Measurements from ENCODE around the gene NAMPT. TPM values are rescaled to one million over a fixed set of nuclear protein-coding genes. Genes with fewer than 3 reads are reported as not detected.

Gene NAMPT
- total RNA-seq, 2 donors from 2014 or later = 101 to 111 TPM

DNA sequence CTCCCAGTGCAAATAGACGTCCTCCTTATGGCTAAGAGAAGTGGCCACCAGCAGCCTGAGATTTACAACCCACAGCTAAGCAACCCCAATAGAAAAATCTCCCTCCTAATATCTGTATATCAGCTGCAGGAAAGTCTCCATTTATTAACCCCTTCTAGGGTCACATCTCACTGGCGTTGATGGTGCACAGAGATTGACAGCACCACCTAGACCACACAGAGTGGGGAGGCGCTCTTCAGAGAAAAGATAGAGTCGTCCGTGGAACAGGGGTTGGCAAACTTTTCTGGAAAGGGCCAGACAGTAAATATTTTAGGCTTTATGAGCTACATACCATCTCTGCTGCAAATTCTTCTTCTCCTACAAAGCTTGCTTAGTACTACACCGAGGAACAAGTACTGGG lies 60.0 kb downstream of the NAMPT start:
- Mint-ChIP-seq H3K9me3 (no peaks in the 10 kb centered on the region), H3K4me3 (no peak overlapping the region)

DNA sequence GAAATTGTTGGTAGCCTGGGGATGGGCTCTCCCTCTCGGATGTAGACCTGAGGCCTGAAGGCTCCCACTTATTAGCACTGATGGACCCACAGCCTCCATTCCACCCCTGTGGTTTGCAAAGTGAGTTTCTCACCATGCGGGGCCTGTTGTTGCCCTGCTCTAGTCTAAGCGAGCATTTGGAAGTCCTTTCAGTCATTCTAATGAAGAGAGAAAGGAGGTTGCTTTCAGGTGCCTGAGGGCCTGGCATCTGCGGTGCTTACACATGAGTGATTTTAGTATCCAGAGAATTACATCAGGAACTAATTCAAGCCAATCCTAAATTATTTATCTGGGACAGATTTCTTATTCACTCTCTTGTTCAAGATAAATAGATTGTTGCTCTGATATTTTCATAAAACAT lies 61.6 kb downstream of the NAMPT start:
- Histone ChIP-seq H3K27ac (ENCODE audit: low read depth, low read length) (no peak overlapping the region), H3K27me3 (ENCODE audit: control insufficient read depth, insufficient read depth, low read length, poor library complexity, severe bottlenecking) (no peaks in the 10 kb centered on the region), H3K9ac (ENCODE audit: extremely low read depth, low read length, poor library complexity, severe bottlenecking) (no peak overlapping the region), H3K4me1 (ENCODE audit: control insufficient read depth, insufficient read depth, low read length) (no peaks in the 10 kb centered on the region), H3K36me3 (ENCODE audit: control insufficient read depth, insufficient read depth, low read length) (no peaks in the 10 kb centered on the region), H3K4me3 (ENCODE audit: low read length) (no peak overlapping the region), H3K9me3 (ENCODE audit: control insufficient read depth, low read length) (no peaks in the 10 kb centered on the region)
- no peaks in the 10 kb centered on the region for H3K27me3 Mint-ChIP-seq (ENCODE audit: insufficient read depth)
- H3K4me3 Mint-ChIP-seq = no peak overlapping the region
- 83 to 91% methylated on average over 2 to 4 of the region's 4 CpGs for WGBS, 2 experiments (ENCODE audit: insufficient coverage in 1 of 2, insufficient read length in 1 of 2)
- H3K27ac Mint-ChIP-seq = no peak overlapping the region
- H3K4me1 Mint-ChIP-seq = peaks cover 2% of the 10 kb centered on the region
- no peaks in the 10 kb centered on the region for H3K9me3 Mint-ChIP-seq
- no peak for DNase-seq
- no peaks in the 10 kb centered on the region for H3K36me3 Mint-ChIP-seq (ENCODE audit: low read depth)
- no peak for TF ChIP-seq CTCF (conservative IDR thresholded peaks at IDR 0.05)

More for the DNA sequence above, 60.0 kb downstream of the NAMPT start:
- no peak overlapping the region for H3K9ac ChIP-seq (ENCODE audit: extremely low read depth, low read length, poor library complexity, severe bottlenecking)
- no peak overlapping the region for H3K27ac ChIP-seq (ENCODE audit: low read depth, low read length)
- H3K9me3 ChIP-seq (ENCODE audit: control insufficient read depth, low read length) = no peaks in the 10 kb centered on the region
- 84 to 91% methylated on average over 2 to 6 of the region's 6 CpGs for WGBS, 2 experiments (ENCODE audit: insufficient coverage in 1 of 2, insufficient read length in 1 of 2)
- TF ChIP-seq CTCF (conservative IDR thresholded peaks at IDR 0.05) = no peak
- DNase-seq = no peak
- H3K36me3 Mint-ChIP-seq (ENCODE audit: low read depth) = no peaks in the 10 kb centered on the region
- H3K27ac Mint-ChIP-seq = no peak overlapping the region
- H3K27me3 Mint-ChIP-seq (ENCODE audit: insufficient read depth) = no peaks in the 10 kb centered on the region
- no peaks in the 10 kb centered on the region for H3K27me3 ChIP-seq (ENCODE audit: control insufficient read depth, insufficient read depth, low read length, poor library complexity, severe bottlenecking)
- H3K4me1 Mint-ChIP-seq = no peaks in the 10 kb centered on the region
- no peak overlapping the region for H3K4me3 ChIP-seq (ENCODE audit: low read length)
- H3K4me1 ChIP-seq (ENCODE audit: control insufficient read depth, insufficient read depth, low read length) = no peaks in the 10 kb centered on the region
- no peaks in the 10 kb centered on the region for H3K36me3 ChIP-seq (ENCODE audit: control insufficient read depth, insufficient read depth, low read length)

DNA sequence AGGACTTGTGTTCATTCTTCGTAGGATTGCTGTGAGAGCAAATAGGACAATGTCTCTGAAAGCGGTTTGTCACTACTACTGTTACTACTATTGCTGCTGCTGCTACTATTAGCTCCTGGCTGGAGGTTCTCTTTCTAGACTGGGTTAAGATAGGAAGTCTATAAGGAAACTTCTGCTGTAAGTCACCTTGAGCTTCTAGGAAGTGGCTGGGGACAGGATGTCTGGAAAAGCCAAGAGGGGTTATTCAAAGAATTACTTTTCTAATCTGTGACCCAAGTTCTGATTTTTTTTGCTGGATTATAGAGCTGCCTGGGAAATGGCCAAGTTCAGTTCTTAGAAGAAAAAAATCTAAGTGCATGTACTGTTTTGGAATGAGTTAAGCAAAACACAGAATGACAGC lies 62.2 kb downstream of the NAMPT start:
- Histone ChIP-seq H3K27me3 (ENCODE audit: control insufficient read depth, insufficient read depth, low read length, poor library complexity, severe bottlenecking) (no peaks in the 10 kb centered on the region), H3K9me3 (ENCODE audit: control insufficient read depth, low read length) (no peaks in the 10 kb centered on the region), H3K4me3 (ENCODE audit: low read length) (no peak overlapping the region), H3K9ac (ENCODE audit: extremely low read depth, low read length, poor library complexity, severe bottlenecking) (no peak overlapping the region), H3K4me1 (ENCODE audit: control insufficient read depth, insufficient read depth, low read length) (no peaks in the 10 kb centered on the region), H3K36me3 (ENCODE audit: control insufficient read depth, insufficient read depth, low read length) (no peaks in the 10 kb centered on the region), H3K27ac (ENCODE audit: low read depth, low read length) (no peak overlapping the region)
- Mint-ChIP-seq H3K4me3 (no peak overlapping the region), H3K36me3 (ENCODE audit: low read depth) (no peaks in the 10 kb centered on the region), H3K4me1 (peaks cover 2% of the 10 kb centered on the region), H3K27ac (no peak overlapping the region), H3K9me3 (no peaks in the 10 kb centered on the region), H3K27me3 (ENCODE audit: insufficient read depth) (no peaks in the 10 kb centered on the region)
- DNase-seq = no peak
- 92 to 100% methylated on average over 2 of the region's 2 CpGs for WGBS, 2 experiments (ENCODE audit: insufficient coverage in 1 of 2, insufficient read length in 1 of 2)
- TF ChIP-seq CTCF (conservative IDR thresholded peaks at IDR 0.05) = no peak

Measured in endodermal cell (in vitro differentiated cells).